22Rv1 (cell line): Measurements from ENCODE around the gene ATP11A.
"Not testable (repeated sequence)": the region's sequence is repeated elsewhere in the genome, so short reads cannot be mapped to it uniquely, and the experiment has no call there.

ENCODE experiments used
- H3K27ac ChIP-seq: fragments of 450-650 bp; 2 replicates; pipeline ENCODE4 v1.5.1; 2017
- ZFX ChIP-seq: fragments of 450-650 bp; IDR thresholded peaks from 2 replicates; pipeline ENCODE4 v1.6.1; 2017; ENCODE audit warnings: antibody characterized with exemption, borderline replicate concordance
- TF ChIP-seq, protein P1 (sequence below): fragments of 450-650 bp; IDR thresholded peaks from 2 replicates; pipeline ENCODE4 v1.5.1; 2017; ENCODE audit warnings: mild to moderate bottlenecking

The ATP11A gene

DNA sequence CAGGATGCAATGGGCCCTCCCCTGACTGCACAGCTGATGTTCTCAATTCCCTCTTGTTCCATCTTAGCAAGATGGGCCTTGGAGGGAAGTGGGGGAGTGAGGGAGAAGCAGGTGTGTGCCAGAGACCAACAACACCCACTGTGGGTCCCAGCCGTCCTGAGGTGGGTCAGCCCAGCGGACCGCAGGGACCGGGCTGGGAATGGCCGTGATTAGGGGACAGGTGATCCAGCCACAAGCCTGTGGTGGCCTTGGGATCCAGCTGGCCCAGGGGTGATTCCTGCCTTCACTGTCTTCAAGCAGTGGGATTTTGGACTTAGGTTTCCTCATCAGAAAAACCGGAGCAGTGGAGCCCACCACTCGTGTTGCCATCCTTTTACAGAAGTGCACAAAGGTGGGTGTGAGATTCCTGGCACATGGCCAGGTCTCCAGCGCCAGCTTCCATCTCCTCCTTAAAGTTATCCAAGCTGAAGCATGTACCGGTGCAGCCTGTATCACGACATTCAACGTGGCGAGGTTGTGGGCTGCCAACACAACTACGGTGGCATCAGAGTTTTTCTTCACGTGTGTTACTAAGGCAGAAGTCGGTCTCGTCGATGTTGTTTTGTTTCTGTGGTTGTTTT, 9.0 kb upstream of the ATP11A start:
- no peak overlapping the region for H3K27ac ChIP-seq
- no peak for TF ChIP-seq ZFX
- TF ChIP-seq, protein P1, sequence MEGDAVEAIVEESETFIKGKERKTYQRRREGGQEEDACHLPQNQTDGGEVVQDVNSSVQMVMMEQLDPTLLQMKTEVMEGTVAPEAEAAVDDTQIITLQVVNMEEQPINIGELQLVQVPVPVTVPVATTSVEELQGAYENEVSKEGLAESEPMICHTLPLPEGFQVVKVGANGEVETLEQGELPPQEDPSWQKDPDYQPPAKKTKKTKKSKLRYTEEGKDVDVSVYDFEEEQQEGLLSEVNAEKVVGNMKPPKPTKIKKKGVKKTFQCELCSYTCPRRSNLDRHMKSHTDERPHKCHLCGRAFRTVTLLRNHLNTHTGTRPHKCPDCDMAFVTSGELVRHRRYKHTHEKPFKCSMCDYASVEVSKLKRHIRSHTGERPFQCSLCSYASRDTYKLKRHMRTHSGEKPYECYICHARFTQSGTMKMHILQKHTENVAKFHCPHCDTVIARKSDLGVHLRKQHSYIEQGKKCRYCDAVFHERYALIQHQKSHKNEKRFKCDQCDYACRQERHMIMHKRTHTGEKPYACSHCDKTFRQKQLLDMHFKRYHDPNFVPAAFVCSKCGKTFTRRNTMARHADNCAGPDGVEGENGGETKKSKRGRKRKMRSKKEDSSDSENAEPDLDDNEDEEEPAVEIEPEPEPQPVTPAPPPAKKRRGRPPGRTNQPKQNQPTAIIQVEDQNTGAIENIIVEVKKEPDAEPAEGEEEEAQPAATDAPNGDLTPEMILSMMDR, result no peak

DNA sequence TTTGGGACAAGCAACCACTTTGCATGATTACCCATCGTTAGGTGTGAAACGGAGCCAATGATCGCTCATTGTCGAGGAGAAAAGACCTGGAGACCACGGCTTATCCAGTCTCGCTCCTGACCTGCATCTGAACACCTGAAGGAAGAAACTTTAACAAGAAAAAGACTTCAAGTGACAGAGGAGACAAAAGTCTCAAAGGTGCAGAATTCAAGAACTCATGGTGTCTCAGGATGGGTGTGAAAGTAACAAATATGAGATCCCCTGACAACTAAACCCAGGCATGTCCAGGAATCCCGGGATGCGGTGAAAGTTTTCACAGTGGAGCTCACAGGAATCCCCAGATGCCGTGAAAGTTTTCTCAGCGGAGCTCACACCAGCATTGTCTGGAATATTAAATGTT, 6.3 kb upstream of the ATP11A start:
- TF ChIP-seq, protein P1, result no peak
- TF ChIP-seq ZFX, result no peak
- no peak overlapping the region for H3K27ac ChIP-seq

DNA sequence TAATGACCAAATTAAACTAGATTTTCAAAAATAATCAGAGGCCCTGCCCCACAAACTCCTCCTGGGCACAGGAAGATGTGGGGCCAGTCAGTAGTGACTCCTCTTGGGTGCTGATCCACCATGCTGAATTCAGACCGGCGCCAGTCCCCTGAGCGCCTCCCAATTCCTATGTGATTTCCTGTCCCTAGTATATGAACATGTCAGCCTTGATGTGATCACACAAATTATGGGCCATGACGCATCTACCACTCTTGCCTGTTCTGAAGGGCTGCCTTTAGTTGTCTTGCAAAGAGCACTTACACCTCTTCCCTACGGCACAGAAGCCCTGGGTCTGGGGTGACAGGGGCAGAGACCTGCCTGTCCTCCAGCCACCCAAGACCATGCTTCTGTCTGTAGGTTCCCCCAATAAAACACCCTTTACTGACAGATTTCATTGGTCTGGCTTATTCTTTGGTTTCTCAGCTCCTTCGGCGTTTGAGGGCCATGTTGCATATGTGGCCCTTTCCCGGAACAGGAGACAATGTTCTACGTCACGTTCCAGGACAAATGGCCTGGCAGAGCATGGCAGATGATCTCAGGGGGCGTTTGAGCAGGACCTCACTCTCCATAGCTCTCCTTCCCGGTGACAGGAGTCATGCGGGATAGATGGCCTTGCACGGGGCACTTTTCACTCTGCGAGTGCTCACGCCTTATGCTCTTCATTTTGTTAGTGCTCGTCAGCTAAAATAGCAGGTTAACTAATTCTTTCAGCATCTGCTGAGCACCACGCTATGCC, 5.6 kb upstream of the ATP11A start:
- H3K27ac ChIP-seq, result no peak overlapping the region
- TF ChIP-seq, protein P1, result no peak
- TF ChIP-seq ZFX, result no peak

DNA sequence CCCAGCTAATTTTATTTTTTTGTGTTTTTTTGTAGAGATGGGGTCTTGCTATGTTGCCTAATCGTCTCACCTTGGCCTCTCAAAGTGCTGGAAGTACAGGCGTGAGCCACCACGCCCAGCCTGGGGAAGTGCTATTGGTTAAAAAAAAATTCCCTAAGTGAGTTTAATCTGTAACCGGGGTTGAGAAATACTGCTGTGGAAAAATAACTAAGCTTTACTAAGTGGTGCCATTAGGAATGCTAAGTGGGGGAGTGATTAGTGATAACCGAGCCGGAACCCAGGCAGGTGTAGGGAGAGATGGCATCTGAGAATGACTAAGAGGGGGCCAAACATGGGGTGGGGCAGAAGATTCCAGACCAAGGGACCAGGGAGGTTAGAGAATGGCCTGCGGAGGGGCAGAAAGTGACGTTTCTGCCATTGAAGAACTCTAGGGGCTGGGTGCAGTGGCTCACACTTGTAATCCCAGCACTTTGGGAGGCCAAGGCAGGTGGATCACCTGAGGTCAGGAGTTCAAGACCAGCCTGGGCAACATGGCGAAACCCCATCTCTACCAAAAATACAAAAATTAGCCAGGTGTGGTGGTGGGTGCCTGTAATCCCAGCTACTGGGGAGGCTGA, 4.5 kb upstream of the ATP11A start:
- H3K27ac ChIP-seq, result not testable (repeated sequence)

DNA sequence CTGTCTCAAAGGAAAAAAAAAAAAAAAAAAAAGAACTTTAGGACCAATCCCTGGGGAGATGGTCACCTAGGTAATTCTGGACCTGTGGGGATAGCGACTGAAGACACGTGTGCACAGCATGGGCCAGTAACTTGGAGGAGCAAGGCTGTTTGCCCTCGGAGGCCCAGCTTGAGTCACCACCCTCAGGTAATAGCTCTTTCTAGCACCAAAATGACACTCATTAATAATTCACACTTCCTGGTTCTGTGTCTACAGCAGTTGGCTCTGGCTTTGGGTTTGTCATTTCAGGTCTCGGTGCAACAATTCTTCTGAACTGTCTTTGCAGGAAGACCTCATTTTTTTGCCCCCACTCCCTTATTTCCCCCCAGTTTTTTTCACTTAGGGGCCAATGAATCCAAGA, 3.9 kb upstream of the ATP11A start:
- H3K27ac ChIP-seq, result no peak overlapping the region
- no peak for TF ChIP-seq ZFX
- TF ChIP-seq, protein P1, result no peak

DNA sequence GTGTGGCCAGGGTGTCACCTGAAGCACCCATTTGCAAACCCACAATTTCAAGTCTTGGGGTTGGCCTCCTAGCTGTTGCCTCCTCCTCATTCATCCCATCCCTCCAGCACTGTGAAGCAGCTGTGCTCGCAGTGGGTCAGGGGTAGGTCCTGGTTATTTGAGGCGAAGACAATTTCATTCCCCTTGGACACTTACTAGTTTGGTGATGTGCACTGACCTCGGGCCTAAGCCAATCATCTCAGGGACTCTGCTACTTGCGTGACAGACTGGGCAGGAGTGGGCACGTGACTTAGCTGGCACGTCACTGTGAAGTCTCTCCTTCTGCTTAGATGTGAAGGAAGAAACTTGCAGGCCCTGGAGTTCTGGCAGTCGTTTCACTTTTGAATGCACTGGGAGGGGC, 3.5 kb upstream of the ATP11A start:
- H3K27ac ChIP-seq, result no peak overlapping the region
- TF ChIP-seq, protein P1, result no peak
- no peak for TF ChIP-seq ZFX

DNA sequence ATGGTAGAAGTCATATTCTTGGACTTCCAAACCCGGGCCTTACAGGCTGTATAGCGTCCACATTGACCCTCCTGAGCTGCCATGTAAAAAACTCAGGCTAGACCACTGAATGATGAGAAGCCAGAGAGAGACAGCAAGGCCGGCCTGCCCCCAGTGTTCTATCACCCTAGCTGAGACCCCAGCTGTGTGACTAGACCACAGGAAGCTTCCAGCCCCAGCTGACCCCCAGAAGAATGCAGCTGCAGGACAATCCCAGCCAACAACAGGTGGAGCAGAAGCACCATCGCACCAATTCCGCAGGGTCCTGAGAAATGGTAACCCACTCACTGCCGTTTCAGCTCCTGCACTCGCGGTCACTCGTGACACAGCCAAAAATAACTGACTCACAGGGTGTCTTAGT, 2.9 kb upstream of the ATP11A start:
- TF ChIP-seq, protein P1, result no peak
- no peak for TF ChIP-seq ZFX

More for the DNA sequence above, 2.9 kb upstream of the ATP11A start:
- H3K27ac ChIP-seq, result no peak overlapping the region
